ENCODE data around the gene CILP2. TPM values are rescaled to one million over a fixed set of nuclear protein-coding genes. Genes with fewer than 3 reads are reported as not detected.
A peak's percentile ranks its signal among the peaks of the same experiment; 100 is the strongest.

Gene CILP2
- under 1 TPM in 1 of 2 donors, not detected in 1; 0.66 TPM for total RNA-seq

DNA sequence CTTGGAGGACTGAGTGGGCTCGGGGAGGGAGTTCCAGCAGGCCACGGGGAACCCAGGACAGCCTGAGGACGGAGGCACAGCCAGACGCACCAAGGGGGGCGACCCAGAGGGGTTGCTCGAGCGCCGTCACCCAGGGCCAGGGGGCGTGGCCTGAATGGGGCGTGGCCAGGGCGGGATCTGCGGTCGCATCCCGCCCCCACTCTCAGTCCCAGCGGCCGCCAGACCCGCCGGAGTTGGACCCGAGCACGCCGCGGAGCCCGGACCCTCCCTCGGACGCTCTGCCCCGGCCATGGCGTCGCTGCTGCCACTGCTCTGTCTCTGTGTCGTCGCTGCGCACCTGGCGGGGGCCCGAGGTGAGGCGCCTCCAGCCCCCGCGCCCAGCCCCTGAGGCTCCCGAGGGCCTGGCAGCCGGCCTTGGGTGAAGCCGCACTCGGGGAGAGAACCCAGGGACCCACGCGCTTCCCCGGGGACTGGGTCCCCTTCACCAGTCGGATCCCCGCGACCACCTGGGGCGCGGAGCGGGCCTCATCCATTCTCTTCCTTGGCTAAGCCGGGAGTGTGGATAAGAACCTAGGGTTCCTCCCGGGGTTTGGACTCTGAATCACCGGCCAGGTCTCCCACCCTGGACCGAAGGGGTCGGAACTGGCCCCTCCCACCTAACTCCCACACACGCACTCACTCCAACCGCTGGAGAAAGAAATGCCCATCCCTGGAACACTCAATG lies at the start of gene CILP2:
TSS of gene CILP2 (plus strand) at position 205 of the 724 bp plus-strand sequence. CDS start at position 290, 85 bp downstream.
- Histone ChIP-seq H3K27me3 (peaks cover 0 to 30% of the 10 kb centered on the region in 2 donors), H3K36me3 (replicated peaks in 1 of 2; ENCODE audit: insufficient read depth in 1 of 2, low read depth in 2 of 2) (no peaks in the 10 kb centered on the region), H3K4me3 (no peak within 1 kb of the TSS), H3K9me3 (no peaks in the 10 kb centered on the region), H3K4me1 (peaks cover 28% of the 10 kb centered on the region), H3K27ac (no peak within 1 kb of the TSS)
- intact Hi-C loops (cut with DNase I), result loop anchor here (5.0 kb wide), 1 partner anchor 419 kb away; no protein-coding TSS in a partner anchor
- TF ChIP-seq POLR2A (IDR thresholded peaks at IDR 0.05) (no peak), CTCF (IDR thresholded peaks at IDR 0.05) (no peak)
- ATAC-seq (peak; percentile 15), DNase-seq (peak in 3 of 4 donors; percentile 31 to 55 (median 35))
- WGBS, 2 donors, result 2 to 4% methylated on average over 11 to 53 of the region's 56 CpGs

GRCh38 chr19:19488875-19489690 lies 49.0 kb upstream of the CILP2 start:
- no peak overlapping the region for H3K4me3 ChIP-seq
- 24 to 36% methylated on average over 12 to 14 of the region's 14 CpGs for WGBS, 2 donors
- TF ChIP-seq CTCF (IDR thresholded peaks at IDR 0.05), result no peak
- peak in 2 of 3 donors; percentile 23 to 27 for TF ChIP-seq POLR2A (IDR thresholded peaks at IDR 0.05)
- peak; percentile 70 to 89 (median 76) for DNase-seq
- peaks cover 55% of the 10 kb centered on the region for H3K4me1 ChIP-seq
- intact Hi-C loops (cut with DNase I), result no loop called here
- ATAC-seq, result peak; percentile 74
- no peaks in the 10 kb centered on the region for H3K9me3 ChIP-seq
- peaks cover 0 to 6% of the 10 kb centered on the region in 2 donors for H3K36me3 ChIP-seq (replicated peaks in 1 of 2; ENCODE audit: insufficient read depth in 1 of 2, low read depth in 2 of 2)
- peak overlapping the region; percentile 66 to 88 (median 77) for H3K27ac ChIP-seq
- no peaks in the 10 kb centered on the region for H3K27me3 ChIP-seq

- DNase-seq (peak in 2 of 4 donors; percentile 40 to 41), ATAC-seq (peak; percentile 12)
- H3K4me1 ChIP-seq, result peaks cover 54% of the 10 kb centered on the region
- no peaks in the 10 kb centered on the region for H3K27me3 ChIP-seq
- no peak overlapping the region for H3K4me3 ChIP-seq
- intact Hi-C loops (cut with DNase I), result loop anchor here (5.0 kb wide), 1 partner anchor 123 kb away; no protein-coding TSS in a partner anchor
- H3K27ac ChIP-seq, result peak overlapping the region; percentile 66 to 88 (median 77)
- H3K9me3 ChIP-seq, result no peaks in the 10 kb centered on the region
- WGBS, 2 donors, result 29 to 40% methylated on average over 7 to 9 of the region's 9 CpGs
- H3K36me3 ChIP-seq (replicated peaks in 1 of 2; ENCODE audit: insufficient read depth in 1 of 2, low read depth in 2 of 2), result peaks cover 4 to 12% of the 10 kb centered on the region in 2 donors
- no peak for TF ChIP-seq POLR2A (IDR thresholded peaks at IDR 0.05)
- no peak for TF ChIP-seq CTCF (IDR thresholded peaks at IDR 0.05)
Measured at GRCh38 chr19:19489804-19490204, 48.3 kb upstream of the CILP2 start.

DNA sequence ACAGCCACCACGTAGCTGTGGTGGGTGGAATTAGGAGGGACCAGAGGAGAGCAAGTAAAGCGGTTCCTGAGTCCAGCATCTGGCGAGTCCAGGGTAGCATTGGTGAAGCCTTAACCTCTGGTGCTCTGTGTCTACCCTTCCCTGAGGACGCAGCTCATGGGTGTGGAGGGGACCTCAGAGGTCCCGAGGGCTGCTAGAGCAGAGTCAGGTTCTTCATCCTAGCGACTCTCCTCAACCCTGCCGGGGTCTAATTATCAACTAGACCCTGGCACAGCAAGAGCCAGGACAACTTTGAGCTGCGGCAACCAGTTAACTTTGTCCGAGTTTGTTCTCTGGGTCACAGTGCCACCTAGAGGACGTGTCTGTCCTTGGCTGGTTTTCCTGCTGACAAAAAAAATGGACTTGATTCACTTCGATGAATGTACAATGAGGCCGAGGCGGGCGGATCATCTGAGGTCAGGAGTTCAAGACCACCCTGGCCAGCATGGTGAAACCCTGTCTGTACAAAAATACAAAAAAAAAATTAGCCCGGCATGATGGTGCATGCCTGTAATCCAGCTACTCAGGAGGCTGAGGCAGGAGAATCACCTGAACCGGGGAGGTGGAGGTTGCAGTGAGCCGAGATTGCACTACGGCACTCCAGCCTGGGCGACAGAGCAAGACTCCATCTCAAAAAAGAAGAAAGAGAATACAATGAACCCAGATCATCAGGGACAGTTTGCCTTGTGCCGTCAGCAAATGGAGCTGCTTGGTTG lies 47.7 kb upstream of the CILP2 start:
- Histone ChIP-seq H3K9me3 (no peaks in the 10 kb centered on the region), H3K27me3 (no peaks in the 10 kb centered on the region), H3K4me1 (peaks cover 48% of the 10 kb centered on the region), H3K36me3 (replicated peaks in 1 of 2; ENCODE audit: insufficient read depth in 1 of 2, low read depth in 2 of 2) (peaks cover 5 to 12% of the 10 kb centered on the region in 2 donors), H3K27ac (peak overlapping the region; percentile 66 to 88 (median 77)), H3K4me3 (no peak overlapping the region)
- DNase-seq (peak; percentile 82 to 85 (median 82)), ATAC-seq (peak; percentile 73)
- TF ChIP-seq CTCF (IDR thresholded peaks at IDR 0.05) (peak; percentile 59 to 93 (median 90)), POLR2A (IDR thresholded peaks at IDR 0.05) (no peak)
- intact Hi-C loops (cut with DNase I), result loop anchor here (5.0 kb wide), 1 partner anchor 123 kb away; no protein-coding TSS in a partner anchor
- WGBS, 2 donors, result 19 to 20% methylated on average over 17 to 20 of the region's 20 CpGs

Data from body of pancreas (tissue), 4 donors.